ENCODE results near the gene OLFML2A.

GRCh38 chr9:124766815-124767554, 9.9 kb upstream of the OLFML2A start:
- TF ChIP-seq CTCF (conservative IDR thresholded peaks at IDR 0.05 in 1 of 2, IDR thresholded peaks at IDR 0.05 in 1 of 2; ENCODE audit: low read depth in 1 of 2, low read length in 2 of 2) = peak in 1 of 2 donors; percentile 19
- TF ChIP-seq EZH2 (IDR thresholded peaks at IDR 0.05; ENCODE audit: low read length, missing control alignments) = no peak

Data from fibroblast of lung (primary cell).